ENCODE results near the gene TNRC6A.

DNA sequence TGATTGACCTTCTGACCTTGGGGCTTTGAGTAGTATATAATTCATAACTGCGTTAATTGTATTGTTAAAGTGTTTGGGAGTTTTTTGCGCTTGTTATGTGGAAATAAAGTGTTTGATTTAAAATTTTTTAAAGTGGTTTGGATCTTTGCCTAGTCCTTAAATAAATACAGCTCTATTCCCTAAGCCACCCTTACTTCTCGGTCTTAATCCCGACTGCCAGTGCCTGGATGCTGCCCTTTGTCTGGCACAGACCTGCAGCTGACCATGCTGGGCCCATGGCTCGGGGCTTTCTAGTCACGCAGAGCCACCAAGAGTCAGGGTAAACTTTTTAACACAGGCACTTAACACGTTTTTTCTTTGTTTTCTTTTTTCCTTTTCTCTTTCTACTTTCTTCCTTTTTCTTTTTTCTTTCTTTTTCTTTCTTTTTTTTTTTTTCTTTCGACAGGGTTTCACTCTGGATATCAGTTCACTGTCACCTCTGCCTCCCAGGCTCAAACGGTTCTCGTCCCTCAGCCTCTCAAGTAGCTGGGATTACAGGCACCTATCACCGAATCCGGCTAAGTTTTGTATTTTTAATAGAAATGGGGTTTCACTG lies 96.7 kb downstream of the TNRC6A start:
- TF ChIP-seq POLR2AphosphoS5 (IDR thresholded peaks at IDR 0.05; ENCODE audit: low read depth, low read length) (no peak), POLR2A (IDR thresholded peaks at IDR 0.05; ENCODE audit: low read depth, low read length) (no peak)
